Activated effector memory CD4-positive, alpha-beta T cell treated with Interleukin-2 at 50 U/mL for 16 hours (primary cell): ENCODE results near the gene FBL.
"Not testable (repeated sequence)": the region's sequence is repeated elsewhere in the genome, so short reads cannot be mapped to it uniquely, and the experiment has no call there.

Experiments used
- DNase-seq: peaks from one replicate; pipeline ENCODE4 v3.0.0-alpha.2; 2020

Gene FBL

DNA sequence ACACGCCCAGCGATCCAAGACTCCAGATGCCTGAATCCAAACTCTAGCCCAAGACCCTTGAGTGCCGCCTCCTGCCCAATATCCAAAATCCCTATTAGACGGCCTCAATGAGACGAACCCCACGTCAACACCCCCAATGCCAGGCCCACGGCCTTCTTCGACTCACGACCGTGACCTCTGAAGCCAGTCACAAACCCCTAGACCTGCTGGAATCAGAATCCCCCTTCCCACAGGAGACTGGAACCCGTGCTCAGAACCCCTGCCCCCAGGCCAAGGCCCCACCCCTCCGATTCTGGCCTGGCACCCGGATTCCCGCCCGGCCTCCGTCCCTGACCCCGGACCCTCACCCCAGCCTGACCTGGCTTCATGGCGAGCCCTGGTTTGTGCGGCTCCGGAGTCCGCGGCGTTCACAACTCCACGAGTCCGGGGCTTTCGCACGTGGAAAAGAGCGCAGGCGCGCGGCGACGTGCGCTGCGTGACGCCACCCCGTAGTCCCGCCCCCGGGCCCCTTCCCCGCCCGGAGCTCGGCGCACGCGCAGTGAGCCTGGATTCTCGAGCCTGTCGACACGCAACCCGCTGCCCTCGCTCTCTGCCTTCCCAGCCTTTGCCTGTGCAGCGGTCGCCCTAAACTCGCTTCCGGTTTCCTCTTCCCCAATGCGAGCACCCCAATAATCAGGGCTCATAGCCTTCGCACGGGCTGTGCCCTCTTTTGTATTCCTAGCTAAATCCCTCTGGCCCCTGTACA lies at the start of gene FBL:
FBL (minus strand) TSS at position 447 of the 745 bp plus-strand sequence; CDS start at position 368, 79 bp downstream.
- DNase-seq: peak; percentile 97

GRCh38 chr19:39895096-39895495 lies 48.9 kb upstream of the FBL start:
- DNase-seq: not testable (repeated sequence)

DNA sequence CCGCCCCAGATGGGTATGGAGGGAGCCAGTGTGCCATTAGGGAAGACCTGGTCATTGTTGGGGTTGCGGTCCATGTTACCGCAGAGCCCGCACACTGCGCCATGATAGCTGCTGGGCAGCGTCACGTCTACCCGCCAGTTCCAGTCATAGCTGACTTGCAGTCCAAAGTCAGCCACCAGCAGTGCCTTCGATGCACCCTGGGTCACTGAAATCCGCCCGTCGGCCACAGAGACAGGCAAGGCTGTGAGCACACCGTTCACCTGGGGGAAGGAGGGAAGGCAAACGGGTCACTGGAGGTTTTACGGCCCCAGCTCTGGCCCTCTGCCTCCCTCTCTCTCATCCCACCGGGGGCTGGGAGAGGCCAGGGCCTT lies 48.0 kb upstream of the FBL start:
- not testable (repeated sequence) for DNase-seq

DNA sequence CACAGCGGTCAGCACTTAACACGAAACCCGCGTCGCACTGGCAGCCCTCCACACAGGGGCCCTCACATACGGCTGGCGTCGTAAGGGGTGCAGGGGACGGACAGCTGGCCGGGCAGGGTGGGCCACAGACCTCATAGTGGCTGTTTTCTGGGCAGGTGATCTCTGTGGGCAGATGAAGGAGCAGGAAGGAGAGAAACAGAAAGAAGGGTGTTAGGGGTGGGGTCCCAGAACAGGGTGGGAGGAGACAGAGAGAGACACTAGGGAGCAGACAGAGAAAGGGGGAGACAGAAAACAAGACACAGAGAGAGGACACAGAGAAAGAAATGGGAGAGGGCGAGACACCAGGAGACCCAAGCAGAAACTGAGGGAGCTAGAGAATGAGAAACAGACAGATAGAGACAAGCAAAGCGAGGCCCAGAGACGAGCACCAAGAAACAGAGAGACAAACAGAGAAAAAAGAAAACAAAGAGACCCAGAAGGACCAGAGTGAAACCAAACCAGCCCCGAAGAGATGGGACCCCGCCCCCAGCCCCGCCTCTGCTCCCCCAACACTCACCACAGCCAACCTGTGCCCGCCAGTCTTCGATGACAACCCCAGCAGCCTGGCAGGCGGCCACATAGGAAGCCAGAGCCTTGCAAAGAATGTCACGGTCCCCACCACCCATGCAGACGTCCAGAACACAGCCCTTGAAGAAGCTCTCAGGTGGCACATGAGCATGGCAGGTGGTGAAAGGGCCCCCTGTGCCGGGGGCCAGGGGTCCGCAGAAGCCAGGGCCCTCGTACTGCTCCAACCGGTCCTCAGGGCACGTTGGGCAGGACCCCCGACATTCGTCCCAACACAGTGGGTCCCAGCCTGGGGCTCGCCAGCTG lies 47.4 kb upstream of the FBL start:
- not testable (repeated sequence) for DNase-seq

GRCh38 chr19:39892506-39892902 lies 46.3 kb upstream of the FBL start:
- DNase-seq: not testable (repeated sequence)

- not testable (repeated sequence) for DNase-seq
These were observed 45.7 kb upstream of the FBL start for GRCh38 chr19:39891660-39892505.

DNA sequence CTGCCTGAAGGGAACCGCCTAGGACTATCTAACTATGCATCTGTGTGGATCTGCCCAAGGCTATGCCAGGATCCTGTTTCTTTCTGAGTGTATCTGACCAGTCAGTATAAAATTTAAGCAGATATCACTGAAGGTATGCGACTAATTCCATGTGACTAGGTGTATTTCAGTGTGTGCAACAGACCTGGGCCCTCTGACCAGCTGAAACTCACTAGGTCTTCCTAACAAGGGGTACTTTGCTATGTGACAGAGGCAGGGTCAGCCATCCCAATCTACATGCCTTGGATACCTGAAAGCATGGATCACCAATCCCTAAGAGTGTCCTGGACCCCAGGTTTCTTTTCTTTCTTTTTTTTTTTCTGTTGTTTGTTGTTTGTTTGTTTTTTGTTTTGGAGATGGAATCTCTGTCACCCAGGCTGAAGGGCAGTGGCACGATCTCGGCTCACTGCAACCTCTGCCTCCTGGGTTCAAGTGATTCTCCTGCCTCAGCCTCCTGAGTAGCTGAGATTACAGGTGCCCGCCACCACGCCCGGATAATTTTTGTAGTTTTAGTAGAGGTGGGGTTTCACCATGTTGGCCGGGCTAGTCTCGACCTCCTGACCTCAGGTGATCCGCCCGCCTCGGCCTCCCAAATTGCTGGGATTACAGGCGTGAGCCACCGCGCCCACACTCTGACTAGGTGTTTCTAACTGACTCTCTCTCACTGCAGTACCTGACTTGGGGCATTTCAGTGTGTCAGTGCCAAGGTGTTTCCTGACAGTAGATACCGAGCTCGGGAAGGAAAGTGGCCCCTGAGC lies 44.8 kb upstream of the FBL start:
- DNase-seq: no peak

DNA sequence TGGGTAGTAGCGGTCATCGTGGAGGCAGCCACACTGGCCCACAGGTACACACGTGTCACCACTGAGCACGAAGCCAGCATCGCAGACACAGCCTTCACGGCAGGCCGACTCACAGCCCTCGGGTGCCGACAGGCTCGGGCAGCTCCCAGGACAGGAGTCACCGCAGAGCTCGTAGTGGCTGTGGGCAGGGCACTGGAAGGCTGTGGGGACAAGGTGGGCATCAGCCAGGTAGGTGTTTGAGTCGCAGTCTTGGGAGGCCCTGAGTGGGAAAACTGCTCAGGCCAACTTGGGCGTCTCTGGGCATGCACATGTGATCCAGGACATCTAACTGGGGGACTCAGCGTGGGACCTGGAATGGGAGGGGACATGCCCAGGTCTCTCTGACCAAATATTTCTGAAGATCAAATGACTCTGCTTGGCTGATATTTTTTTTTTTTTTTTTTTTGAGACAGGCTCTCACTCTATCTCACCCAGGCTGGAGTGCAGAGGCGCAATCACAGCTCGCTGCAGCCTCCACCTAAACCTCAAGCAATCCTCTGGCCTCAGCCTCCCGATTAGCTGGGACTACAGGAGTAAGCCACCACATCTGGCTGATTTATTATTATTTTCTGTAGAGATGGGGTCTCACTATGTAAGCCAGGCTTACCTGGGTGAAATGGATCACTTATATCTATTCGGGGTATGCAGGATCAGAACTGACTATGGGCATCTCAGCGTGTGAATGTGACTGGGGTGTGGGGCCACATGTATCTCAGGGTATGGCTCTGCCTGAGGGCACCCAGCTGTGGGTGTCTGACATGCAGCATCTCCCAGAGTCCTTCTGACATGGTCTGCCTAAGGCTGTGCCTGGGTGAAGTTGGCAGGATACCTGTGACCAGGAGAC lies 43.9 kb upstream of the FBL start:
- not testable (repeated sequence) for DNase-seq

DNA sequence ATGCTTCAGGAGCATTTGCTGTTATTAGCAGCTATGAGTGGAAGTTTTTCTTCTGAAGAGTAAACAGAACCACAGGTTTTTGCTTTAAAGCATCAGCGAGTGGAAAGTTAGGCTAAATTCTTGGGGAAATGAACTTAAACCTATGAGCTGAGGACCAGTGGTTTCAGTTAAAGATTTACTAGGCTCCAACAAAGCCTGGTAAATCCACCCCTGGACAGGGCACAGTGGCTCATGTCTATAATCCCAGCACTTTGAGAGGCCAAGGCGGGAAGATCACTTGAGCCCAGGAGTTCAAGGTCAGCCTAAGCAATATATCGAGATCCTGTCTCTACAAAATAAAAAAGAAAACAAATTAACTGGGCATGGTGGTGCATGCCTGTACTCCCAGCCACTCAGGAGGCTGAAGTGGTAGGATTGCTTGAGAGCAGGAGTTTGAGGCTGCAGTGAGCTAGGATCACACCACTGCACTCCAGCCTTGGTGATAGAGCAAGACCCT lies 41.3 kb upstream of the FBL start:
- not testable (repeated sequence) for DNase-seq

DNA sequence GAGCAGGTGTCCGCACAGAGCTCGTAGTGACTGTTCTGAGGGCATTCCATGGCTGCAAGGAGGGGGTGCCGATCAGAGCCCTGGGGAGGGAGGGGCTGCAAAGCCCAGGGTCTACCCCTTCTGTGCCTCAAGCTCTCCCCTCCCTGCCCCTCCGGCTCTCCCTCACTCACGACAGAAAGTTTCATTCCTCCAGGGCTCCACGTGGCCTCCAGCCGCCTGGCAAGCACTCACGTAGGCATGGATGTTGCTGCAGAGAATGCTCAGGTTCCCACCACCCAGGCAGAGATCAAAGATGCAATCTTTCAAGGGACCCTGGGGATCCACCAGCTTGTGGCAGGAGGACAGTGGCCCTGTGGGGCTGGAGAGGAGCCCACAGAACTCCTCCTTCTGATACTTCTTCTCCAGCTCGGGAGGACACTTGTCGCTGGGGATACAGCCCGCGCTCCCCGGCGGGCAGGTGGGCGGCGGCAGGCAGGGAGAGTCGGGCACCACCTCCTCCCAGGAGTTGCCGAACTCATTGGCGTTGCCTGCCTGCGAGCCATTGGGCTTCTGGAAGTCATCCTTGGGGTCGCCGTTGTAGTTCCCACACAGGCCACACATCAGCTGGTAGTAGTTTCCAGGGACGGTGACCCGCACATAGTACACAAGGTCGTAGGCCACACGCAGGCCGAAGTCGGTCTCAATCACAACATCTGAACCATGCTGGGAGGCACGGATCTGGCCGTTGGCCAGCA lies 39.8 kb upstream of the FBL start:
- not testable (repeated sequence) for DNase-seq

DNA sequence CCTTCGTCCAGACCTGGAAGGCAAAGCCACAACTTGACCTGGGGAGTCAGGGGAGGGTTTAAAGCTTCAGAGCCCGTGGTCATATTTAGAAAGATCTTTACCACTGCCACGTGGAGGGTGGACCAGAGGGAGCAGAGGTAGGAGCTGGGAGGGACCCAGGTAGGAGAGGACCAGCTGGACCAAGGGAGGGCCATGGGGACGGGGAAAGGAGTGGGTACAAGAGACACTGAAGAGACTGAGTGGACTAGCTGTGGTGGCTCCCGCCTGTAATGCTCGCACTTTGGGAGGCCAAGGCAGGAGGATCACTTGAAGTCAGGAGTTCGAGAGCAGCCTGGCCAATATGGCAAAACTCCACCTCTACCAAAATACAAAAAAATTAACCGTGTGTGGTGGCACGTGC lies 38.5 kb upstream of the FBL start:
- DNase-seq: not testable (repeated sequence)

DNA sequence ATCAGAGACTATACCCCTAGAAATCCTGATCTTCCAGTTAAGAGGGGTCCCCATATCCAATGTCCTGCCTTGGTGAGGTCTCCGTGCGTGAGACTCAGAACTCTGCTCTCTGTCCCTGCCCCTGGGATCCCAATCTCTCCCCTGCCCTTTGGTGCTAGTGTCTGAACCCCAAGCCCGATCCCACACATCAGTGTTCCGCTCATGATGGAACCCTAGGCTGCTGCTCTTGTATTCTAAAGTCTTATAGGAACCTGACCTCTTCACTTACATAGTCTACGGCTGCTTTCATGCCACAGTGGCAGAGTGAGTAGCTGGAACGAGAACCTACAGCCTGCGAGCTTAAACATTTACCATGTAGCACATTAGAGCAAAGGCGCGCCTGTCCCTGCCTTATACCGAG lies 36.5 kb upstream of the FBL start:
- not testable (repeated sequence) for DNase-seq

- not testable (repeated sequence) for DNase-seq
These were observed 35.4 kb upstream of the FBL start for GRCh38 chr19:39881495-39882110.

DNA sequence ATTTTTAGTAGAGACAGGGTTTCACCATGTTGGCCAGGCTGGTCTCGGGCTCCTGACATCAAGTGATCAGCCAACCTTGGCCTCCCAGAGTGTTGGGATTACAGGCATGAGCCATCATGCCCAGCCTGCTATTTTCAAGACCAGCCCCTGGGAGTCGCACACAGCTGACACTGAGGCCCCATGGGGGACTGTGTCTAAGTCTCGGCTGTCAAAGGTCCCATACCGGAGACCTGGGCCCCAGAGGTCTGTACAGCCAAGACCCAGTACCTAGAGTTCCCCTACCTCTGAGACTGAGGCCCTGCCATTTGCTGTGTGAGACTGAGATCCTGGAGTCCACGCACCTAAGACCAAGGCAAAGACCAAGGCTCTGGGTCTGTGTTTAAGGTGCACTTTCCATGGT lies 34.1 kb upstream of the FBL start:
- DNase-seq: not testable (repeated sequence)

DNA sequence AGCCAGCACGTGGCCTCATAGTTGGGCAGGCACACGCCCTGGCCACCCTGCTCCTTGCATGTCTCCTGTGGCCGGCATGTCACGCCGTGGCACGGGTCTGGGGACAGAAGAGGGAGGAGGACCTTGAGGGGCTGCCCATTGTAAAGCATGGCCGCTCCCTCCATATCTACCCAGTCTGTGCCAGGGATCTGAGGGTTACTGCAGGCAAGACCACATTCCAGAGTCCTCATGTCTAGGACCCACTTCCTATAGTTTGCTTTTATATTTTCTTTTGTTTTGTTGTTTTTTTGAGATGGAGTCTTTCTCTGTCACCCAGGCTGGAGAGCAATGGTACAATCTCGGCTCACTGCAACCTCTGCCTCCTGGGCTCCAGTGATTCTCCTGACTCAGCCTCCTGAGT lies 33.6 kb upstream of the FBL start:
- not testable (repeated sequence) for DNase-seq

- DNase-seq: not testable (repeated sequence)
These were observed 32.7 kb upstream of the FBL start for GRCh38 chr19:39878866-39879265.

DNA sequence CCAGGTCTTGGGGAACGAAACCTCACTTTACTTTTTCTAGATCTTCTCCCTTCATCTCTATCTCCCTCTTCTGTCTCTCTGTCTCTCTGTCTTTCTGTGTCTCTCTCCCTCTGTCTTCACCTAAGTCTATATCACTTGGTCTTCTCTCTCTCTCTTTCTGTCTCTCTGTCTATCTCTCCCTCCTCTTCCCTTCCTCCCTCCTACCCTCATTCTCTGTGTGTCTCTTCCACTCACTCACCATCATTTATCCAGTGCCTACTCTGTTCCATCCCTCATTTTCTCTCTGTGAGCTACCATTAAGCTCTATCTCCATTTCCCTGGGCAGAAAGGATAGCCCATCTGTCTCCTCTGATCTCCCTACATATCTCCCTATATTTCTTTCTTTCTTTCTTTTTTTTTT lies 32.2 kb upstream of the FBL start:
- no peak for DNase-seq

DNA sequence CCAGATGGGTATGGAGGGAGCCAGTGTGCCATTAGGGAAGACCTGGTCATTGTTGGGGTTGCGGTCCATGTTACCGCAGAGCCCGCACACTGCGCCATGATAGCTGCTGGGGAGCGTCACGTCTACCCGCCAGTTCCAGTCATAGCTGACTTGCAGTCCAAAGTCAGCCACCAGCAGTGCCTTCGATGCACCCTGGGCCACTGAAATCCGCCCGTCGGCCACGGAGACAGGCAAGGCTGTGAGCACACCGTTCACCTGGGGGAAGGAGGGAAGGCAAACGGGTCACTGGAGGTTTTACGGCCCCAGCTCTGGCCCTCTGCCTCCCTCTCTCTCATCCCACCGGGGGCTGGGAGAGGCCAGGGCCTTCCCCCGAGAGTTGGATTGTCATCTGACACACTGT lies 31.8 kb upstream of the FBL start:
- DNase-seq: not testable (repeated sequence)

- not testable (repeated sequence) for DNase-seq
These were observed 31.3 kb upstream of the FBL start for GRCh38 chr19:39877488-39877887.

DNA sequence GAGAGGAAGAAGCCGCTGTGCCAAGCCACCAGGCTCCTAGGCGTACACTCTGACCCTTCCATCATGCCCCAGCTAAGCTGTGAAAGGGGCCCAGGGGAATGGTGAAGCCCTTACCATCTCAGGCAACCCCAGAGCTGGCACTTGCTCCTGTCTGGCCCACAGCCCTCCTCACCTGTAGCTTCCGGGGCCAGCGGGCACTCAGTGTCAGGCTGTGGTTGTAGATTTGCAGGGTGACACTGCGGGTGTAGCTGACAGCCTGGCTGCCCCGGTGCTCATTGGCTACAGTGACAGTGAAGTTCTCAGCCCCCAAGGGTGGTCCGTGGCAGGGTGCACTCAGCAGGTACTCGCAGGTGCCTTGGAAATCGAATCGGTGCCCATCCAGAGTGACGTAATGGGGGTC lies 30.3 kb upstream of the FBL start:
- DNase-seq: not testable (repeated sequence)
